Measurements from ENCODE around the gene PCBP2. TPM values are rescaled to one million over a fixed set of nuclear protein-coding genes. Genes with fewer than 3 reads are reported as not detected.
A peak's percentile ranks its signal among the peaks of the same experiment; 100 is the strongest.

PCBP2 gene
- total and polyA plus RNA-seq, 10 of the 15 experiments (the other 5 are each of a cell fraction or from before 2014, with no cell fraction given): 109 to 803 (median 327) TPM

GRCh38 chr12:53452159-53453077 is 516 bp downstream of the PCBP2 start (continued):
- TF ChIP-seq PKNOX1 (IDR thresholded peaks at IDR 0.05) (peak; percentile 31), POLR2A (IDR thresholded peaks at IDR 0.05; ENCODE audit: low read depth, low read length) (peak; percentile 95), NR2C2 (IDR thresholded peaks at IDR 0.05; ENCODE audit: borderline replicate concordance, control insufficient read depth, insufficient read length, low read depth) (no peak), CTCF (IDR thresholded peaks at IDR 0.05 in 2 of 3, conservative IDR thresholded peaks at IDR 0.05 in 1 of 3; ENCODE audit: control insufficient read depth in 2 of 3, extremely low read depth in 1 of 3, insufficient read depth in 1 of 3, low read depth in 3 of 3, low read length in 3 of 3) (peak; percentile 28 to 49 (median 49); a peak in 5 of 6 replicates), CBFB (IDR thresholded peaks at IDR 0.05; ENCODE audit: low read depth) (no peak), BCL3 (IDR thresholded peaks at IDR 0.05; ENCODE audit: borderline replicate concordance, insufficient read depth, low read depth, low read length, poor library complexity, severe bottlenecking) (no peak), PML (IDR thresholded peaks at IDR 0.05; ENCODE audit: low read length) (peak; percentile 72; the same call in 1 of the 2 replicates), RUNX3 (IDR thresholded peaks at IDR 0.05; ENCODE audit: low read length) (peak; percentile 37), CBX5 (IDR thresholded peaks at IDR 0.05; ENCODE audit: low read depth) (no peak), NFIC (IDR thresholded peaks at IDR 0.05; ENCODE audit: low read depth, low read length) (no peak), KDM1A (IDR thresholded peaks at IDR 0.05; ENCODE audit: borderline replicate concordance) (no peak), ZBTB33 (IDR thresholded peaks at IDR 0.05) (no peak), ZNF592 (IDR thresholded peaks at IDR 0.05) (no peak), BHLHE40 (IDR thresholded peaks at IDR 0.05; ENCODE audit: borderline replicate concordance in 1 of 2, low read depth in 2 of 2, low read length in 1 of 2) (peak; percentile 60 to 78), POU2F2 (IDR thresholded peaks at IDR 0.05; ENCODE audit: borderline replicate concordance, low read depth, low read length) (no peak)

Data from GM12878 (cell line).